CD14-positive monocyte (primary cell): ENCODE measurements around the gene SAP30. TPM values are rescaled to one million over a fixed set of nuclear protein-coding genes. Genes with fewer than 3 reads are reported as not detected.

Experiments used
- DNase-seq, 3 donors: peaks; one replicate each; pipeline ENCODE4 v3.0.0-alpha.2; 2011 to 2022
- H2AFZ ChIP-seq: 2 replicates; pipeline ENCODE4 v1.6.0; 2012; ENCODE audit warnings: mild to moderate bottlenecking, low read depth, low read length, inconsistent platforms; ENCODE audit not compliant: insufficient read depth, poor library complexity, severe bottlenecking
- H3K27ac ChIP-seq, 2 donors: 1 replicate in 1 of 2; 2 replicates in 1 of 2; pipeline ENCODE4 v1.5.1; 2012 to 2013; ENCODE audit warnings: low read length in 2 of 2, control low read depth in 1 of 2, inconsistent platforms in 1 of 2, low read depth in 1 of 2, mild to moderate bottlenecking in 1 of 2
- H3K27me3 ChIP-seq, 2 donors: one replicate each; pipeline versions ENCODE4 v1.6.0 to v1.6.1; 2011 to 2013; ENCODE audit warnings: low read length in 2 of 2; ENCODE audit not compliant: control insufficient read depth in 2 of 2, insufficient read depth in 2 of 2
- H3K36me3 ChIP-seq, 2 donors: replicated peaks in 1 of 2; 1 replicate in 1 of 2; 2 replicates in 1 of 2; pipeline versions ENCODE4 v1.5.1 to v1.6.1; 2012 to 2013; ENCODE audit warnings: low read length in 2 of 2, control low read depth in 1 of 2, inconsistent platforms in 1 of 2, mild to moderate bottlenecking in 1 of 2; ENCODE audit not compliant: insufficient read depth in 2 of 2, control insufficient read depth in 1 of 2
- H3K4me1 ChIP-seq, 2 donors: 1 replicate in 1 of 2; 2 replicates in 1 of 2; pipeline versions ENCODE4 v1.5.1 to v1.6.1; 2012 to 2013; ENCODE audit warnings: low read length in 2 of 2, control low read depth in 1 of 2, inconsistent platforms in 1 of 2, mild to moderate bottlenecking in 1 of 2, moderate library complexity in 1 of 2; ENCODE audit not compliant: insufficient read depth in 2 of 2, control insufficient read depth in 1 of 2
- H3K4me2 ChIP-seq: replicated peaks from 2 replicates; pipeline ENCODE3; 2012; ENCODE audit warnings: low read length, moderate library complexity, mild to moderate bottlenecking; ENCODE audit not compliant: poor library complexity, severe bottlenecking; ENCODE audit errors: extremely low read depth
- H3K4me3 ChIP-seq, 3 experiments: fragments of 200-600 bp in 1 of 3; sonication (generic) in 1 of 3; replicated peaks in 1 of 3; 1 replicate in 2 of 3; 2 replicates in 1 of 3; pipeline ENCODE4 v1.5.1; 2011 to 2013; ENCODE audit warnings: low read length in 3 of 3, mild to moderate bottlenecking in 3 of 3, control low read depth in 2 of 3, low read depth in 2 of 3, inconsistent platforms in 1 of 3, moderate library complexity in 1 of 3
- H3K79me2 ChIP-seq: 2 replicates; pipeline ENCODE4 v1.6.0; 2012; ENCODE audit warnings: mild to moderate bottlenecking, control low read depth, inconsistent platforms, low read length, moderate library complexity; ENCODE audit not compliant: insufficient read depth
- H3K9ac ChIP-seq: 2 replicates; pipeline ENCODE4 v1.6.0; 2017; ENCODE audit warnings: low read length, mild to moderate bottlenecking; ENCODE audit not compliant: insufficient read depth, poor library complexity, severe bottlenecking
- H3K9me3 ChIP-seq, 2 donors: replicated peaks in 1 of 2; 1 replicate in 1 of 2; 2 replicates in 1 of 2; pipeline versions ENCODE4 v1.5.1 to v1.6.1; 2012 to 2013; ENCODE audit warnings: low read length in 2 of 2, control low read depth in 1 of 2; ENCODE audit not compliant: control insufficient read depth in 1 of 2, insufficient read depth in 1 of 2
- H4K20me1 ChIP-seq: 2 replicates; pipeline ENCODE4 v1.6.0; 2012; ENCODE audit warnings: mild to moderate bottlenecking, low read length, control low read depth, moderate library complexity; ENCODE audit not compliant: insufficient read depth
- H3K27ac Mint-ChIP-seq, 7 donors: one replicate each; pipeline ENCODE4 v1.8.0; 2020; ENCODE audit warnings: mild to moderate bottlenecking in 7 of 7, mixed read lengths in 7 of 7, moderate library complexity in 6 of 7, inconsistent platforms in 2 of 7
- H3K27me3 Mint-ChIP-seq, 3 donors: one replicate each; pipeline ENCODE4 v1.8.0; 2021 to 2022; ENCODE audit warnings: low read depth in 3 of 3, mild to moderate bottlenecking in 3 of 3, mixed read lengths in 3 of 3, moderate library complexity in 3 of 3, inconsistent platforms in 1 of 3
- H3K36me3 Mint-ChIP-seq, 2 donors: one replicate each; pipeline ENCODE4 v1.8.0; 2020; ENCODE audit warnings: mixed read lengths in 2 of 2, inconsistent platforms in 1 of 2, mild to moderate bottlenecking in 1 of 2
- H3K4me1 Mint-ChIP-seq: one replicate; pipeline ENCODE4 v1.8.0; 2020; ENCODE audit warnings: mild to moderate bottlenecking, mixed read lengths
- H3K4me3 Mint-ChIP-seq, 2 donors: one replicate each; pipeline ENCODE4 v1.8.0; 2020; ENCODE audit warnings: mild to moderate bottlenecking in 2 of 2, mixed read lengths in 2 of 2, moderate library complexity in 1 of 2
- H3K9me3 Mint-ChIP-seq, 7 donors: one replicate each; pipeline ENCODE4 v1.8.0; 2020 to 2022; ENCODE audit warnings: mixed read lengths in 7 of 7, mild to moderate bottlenecking in 6 of 7, moderate library complexity in 6 of 7, inconsistent platforms in 2 of 7
- WGBS: methylation state at CpG from one replicate; pipeline ENCODE4 v1.1.5; 2013; ENCODE audit warnings: missing lambda C conversion rate; ENCODE audit not compliant: insufficient coverage; 5-methylcytosine and 5-hydroxymethylcytosine counted together
- intact Hi-C, 2 donors: fragments of 100-400 bp; cut with micrococcal nuclease; formaldehyde crosslinking; loops; one replicate each; pipeline versions ENCODE4 v1.15.0 to v1.15.1; 2023
- polyA plus RNA-seq, 3 donors: library from polyadenylated mRNA; depleted of rRNA in 1 of 3; unstranded in 2 of 3; stranded (reverse) in 1 of 3; fragments of 300-500 nt in 2 of 3; fragments of >200 nt in 1 of 3; fragmentation: Illumina TruSeq in 2 of 3; gene quantifications; 1 replicate in 2 of 3; 2 replicates in 1 of 3; pipeline ENCODE4 v1.2.3, GENCODE V29; 2012 to 2021
- TF ChIP-seq, protein P1 (sequence below): fragments of 200-600 bp; IDR thresholded peaks from one replicate; pipeline ENCODE4 v1.8.0; 2022; ENCODE audit warnings: antibody characterized with exemption, mild to moderate bottlenecking

SAP30 gene
- polyA plus RNA-seq, 3 donors: 16.5 to 32.2 (median 21.8) TPM

- Histone ChIP-seq H3K79me2 (peaks cover 42% of the 10 kb centered on the region), H3K27ac (peak overlapping the region; percentile 67 to 82), H4K20me1 (peaks cover 14% of the 10 kb centered on the region), H3K36me3 (peaks cover 0 to 5% of the 10 kb centered on the region in 2 donors), H3K9ac (peak overlapping the region; percentile 68), H3K4me3 (peak overlapping the region; percentile 79 to 98 (median 93)), H2AFZ (peak overlapping the region; percentile 83), H3K4me1 (peaks cover 13 to 40% of the 10 kb centered on the region in 2 donors), H3K4me2 (peak overlapping the region; percentile 95), H3K27me3 (no peaks in the 10 kb centered on the region), H3K9me3 (no peaks in the 10 kb centered on the region)
- Mint-ChIP-seq H3K9me3 (peaks cover 0 to 2% (median 0%) of the 10 kb centered on the region in 7 donors), H3K36me3 (peaks cover 0 to 4% of the 10 kb centered on the region in 2 donors), H3K4me3 (peak overlapping the region; percentile 98 to 100), H3K27ac (peak overlapping the region; percentile 93 to 98 (median 97)), H3K4me1 (peaks cover 34% of the 10 kb centered on the region), H3K27me3 (peaks cover 0 to 1% (median 0%) of the 10 kb centered on the region in 3 donors)
- intact Hi-C loops: loop anchor here (1.0 to 2.0 kb wide), 3 partner anchors 35 to 45 kb away; partner anchors contain the start of gene HMGB2 (in 2 of the 2)
- DNase-seq: peak; percentile 5 to 25 (median 23)
- 0% methylated on average over 6 of the region's 14 CpGs for WGBS
- TF ChIP-seq, protein P1, sequence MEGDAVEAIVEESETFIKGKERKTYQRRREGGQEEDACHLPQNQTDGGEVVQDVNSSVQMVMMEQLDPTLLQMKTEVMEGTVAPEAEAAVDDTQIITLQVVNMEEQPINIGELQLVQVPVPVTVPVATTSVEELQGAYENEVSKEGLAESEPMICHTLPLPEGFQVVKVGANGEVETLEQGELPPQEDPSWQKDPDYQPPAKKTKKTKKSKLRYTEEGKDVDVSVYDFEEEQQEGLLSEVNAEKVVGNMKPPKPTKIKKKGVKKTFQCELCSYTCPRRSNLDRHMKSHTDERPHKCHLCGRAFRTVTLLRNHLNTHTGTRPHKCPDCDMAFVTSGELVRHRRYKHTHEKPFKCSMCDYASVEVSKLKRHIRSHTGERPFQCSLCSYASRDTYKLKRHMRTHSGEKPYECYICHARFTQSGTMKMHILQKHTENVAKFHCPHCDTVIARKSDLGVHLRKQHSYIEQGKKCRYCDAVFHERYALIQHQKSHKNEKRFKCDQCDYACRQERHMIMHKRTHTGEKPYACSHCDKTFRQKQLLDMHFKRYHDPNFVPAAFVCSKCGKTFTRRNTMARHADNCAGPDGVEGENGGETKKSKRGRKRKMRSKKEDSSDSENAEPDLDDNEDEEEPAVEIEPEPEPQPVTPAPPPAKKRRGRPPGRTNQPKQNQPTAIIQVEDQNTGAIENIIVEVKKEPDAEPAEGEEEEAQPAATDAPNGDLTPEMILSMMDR: no peak
Measured at GRCh38 chr4:173370130-173370476, 651 bp upstream of the SAP30 start.

DNA sequence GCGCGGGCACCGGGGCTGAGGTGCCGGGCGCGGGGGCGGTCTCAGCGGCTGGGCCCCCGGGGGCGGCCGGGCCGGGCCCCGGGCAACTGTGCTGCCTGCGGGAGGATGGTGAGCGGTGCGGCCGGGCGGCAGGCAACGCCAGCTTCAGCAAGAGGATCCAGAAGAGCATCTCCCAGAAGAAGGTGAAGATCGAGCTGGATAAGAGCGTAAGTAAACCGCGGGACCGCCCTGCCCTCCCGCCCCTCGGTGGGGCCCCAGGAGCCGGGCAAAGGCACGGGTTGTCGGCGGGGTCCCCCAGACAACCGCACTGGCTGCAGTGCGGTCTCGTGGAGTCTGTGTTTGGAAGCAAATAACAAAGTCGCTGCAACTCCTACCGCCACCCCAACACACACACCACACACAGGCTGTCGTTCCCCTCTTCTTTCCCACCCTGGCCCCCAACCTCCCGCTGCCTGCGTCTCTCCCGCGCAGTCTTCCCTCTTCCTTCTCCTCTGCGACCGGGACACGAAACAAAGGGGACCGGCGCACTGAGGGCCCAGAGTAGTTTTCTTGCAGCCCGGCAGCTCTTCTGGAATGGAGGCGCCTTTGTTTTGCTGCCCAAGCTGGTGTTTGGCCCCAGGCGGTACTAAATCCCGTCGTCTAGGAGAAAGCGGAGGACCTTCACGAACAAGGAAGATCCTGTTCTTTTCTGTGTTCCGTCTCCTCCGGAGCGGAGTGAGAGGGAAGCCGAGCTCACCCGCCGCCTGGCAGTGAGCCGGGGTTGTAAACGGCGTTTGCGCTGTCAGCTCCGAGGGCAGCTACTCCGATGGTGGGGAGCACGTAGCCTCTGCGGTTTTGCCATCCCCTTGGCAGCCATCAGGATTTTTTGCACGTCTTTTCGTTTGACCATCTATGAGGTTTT, 788 bp downstream of the SAP30 start:
- Histone ChIP-seq H4K20me1 (peaks cover 25% of the 10 kb centered on the region), H3K27ac (peak overlapping the region; percentile 73 to 86), H3K9me3 (no peaks in the 10 kb centered on the region), H3K79me2 (peaks cover 54% of the 10 kb centered on the region), H3K4me3 (peak overlapping the region; percentile 79 to 98 (median 93)), H2AFZ (peak overlapping the region; percentile 82), H3K36me3 (peaks cover 10% of the 10 kb centered on the region in 2 donors), H3K4me1 (peaks cover 13 to 40% of the 10 kb centered on the region in 2 donors), H3K4me2 (peak overlapping the region; percentile 95), H3K27me3 (no peaks in the 10 kb centered on the region), H3K9ac (peak overlapping the region; percentile 68)
- H3K27me3 Mint-ChIP-seq: peaks cover 0 to 1% (median 0%) of the 10 kb centered on the region in 3 donors
- 0% methylated on average over 64 of the region's 68 CpGs for WGBS
- H3K9me3 Mint-ChIP-seq: peaks cover 0 to 2% (median 0%) of the 10 kb centered on the region in 7 donors
- intact Hi-C loops: loop anchor here in 1 of 2 donors (2.0 kb wide), 2 partner anchors 37 to 43 kb away; partner anchors contain the start of gene HMGB2
- TF ChIP-seq, protein P1: no peak
- H3K4me1 Mint-ChIP-seq: peaks cover 28% of the 10 kb centered on the region
- H3K36me3 Mint-ChIP-seq: peaks cover 8 to 11% of the 10 kb centered on the region in 2 donors
- peak overlapping the region; percentile 84 to 93 (median 92) for H3K27ac Mint-ChIP-seq
- H3K4me3 Mint-ChIP-seq: peak overlapping the region; percentile 97 to 98
- DNase-seq: peak; percentile 48 to 54 (median 54)
